LNCAP (cell line): ENCODE data around the gene ANO3.

Source experiments
- CTCF ChIP-seq: fragments of 450-650 bp; IDR thresholded peaks from 2 replicates; pipeline ENCODE4 v1.5.1; 2017; ENCODE audit warnings: mild to moderate bottlenecking

Gene ANO3

GRCh38 chr11:26321516-26321915 is 10.4 kb upstream of the ANO3 start:
- no peak for TF ChIP-seq CTCF

DNA sequence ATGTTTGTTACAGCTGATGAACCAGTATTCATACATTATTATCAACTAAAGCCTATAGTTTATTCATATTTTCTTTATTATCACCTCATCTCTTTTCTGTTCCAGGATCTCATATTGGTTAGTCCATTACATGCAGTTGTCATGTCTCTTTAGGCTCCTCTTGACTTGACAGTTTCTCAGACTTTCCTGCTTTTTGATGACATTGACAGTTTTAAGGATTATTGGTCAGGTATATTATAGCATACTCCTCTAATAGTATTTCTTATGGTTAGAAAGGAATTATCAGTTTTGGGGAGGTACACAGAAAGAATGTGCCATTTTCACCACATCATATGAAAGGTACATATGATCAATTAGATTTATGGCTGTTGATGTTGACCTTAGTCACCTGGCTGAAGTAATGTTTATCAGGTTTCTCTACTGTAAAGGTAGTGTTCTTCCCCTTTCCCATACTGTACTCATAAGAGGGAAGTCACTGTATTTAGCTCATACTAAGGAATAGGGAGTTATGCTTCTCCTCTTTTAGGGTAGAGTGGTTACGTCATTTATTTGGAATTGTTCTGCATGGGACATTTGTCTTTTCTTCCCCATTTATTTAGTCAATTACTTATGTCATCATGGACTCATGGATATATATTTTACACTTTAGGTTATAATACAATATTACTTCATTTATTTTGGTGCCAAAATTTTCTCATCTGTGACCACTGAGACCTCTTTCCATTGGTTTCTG is 9.4 kb upstream of the ANO3 start:
- no peak for TF ChIP-seq CTCF

GRCh38 chr11:26323837-26324236 is 8.1 kb upstream of the ANO3 start:
- TF ChIP-seq CTCF = no peak

- TF ChIP-seq CTCF = no peak
Observed at GRCh38 chr11:26324270-26324669, 7.7 kb upstream of the ANO3 start.

GRCh38 chr11:26326793-26327400 is 5.0 kb upstream of the ANO3 start:
- TF ChIP-seq CTCF = no peak

GRCh38 chr11:26329206-26329605 is 2.7 kb upstream of the ANO3 start:
- TF ChIP-seq CTCF = no peak

- no peak for TF ChIP-seq CTCF
Observed at GRCh38 chr11:26330262-26330661, 1.7 kb upstream of the ANO3 start.
